HT-29 (cell line): ENCODE results near the gene ZNF445. TPM values are rescaled to one million over a fixed set of nuclear protein-coding genes. Genes with fewer than 3 reads are reported as not detected.
"Not testable (repeated sequence)": the region's sequence is repeated elsewhere in the genome, so short reads cannot be mapped to it uniquely, and the experiment has no call there.

ENCODE experiments used
- DNase-seq: peaks from one replicate; pipeline ENCODE4 v3.0.0-alpha.2; 2015; ENCODE audit warnings: low spot score
- total RNA-seq: library from RNA; depleted of rRNA; stranded (reverse); fragments of >200 nt; shearing (Covaris generic); gene quantifications from 2 replicates; pipeline ENCODE4 v1.2.3, GENCODE V29; 2014; rRNA removed

Gene ZNF445
- total RNA-seq, 1 experiment from 2014 or later, result 2.7 TPM

DNA sequence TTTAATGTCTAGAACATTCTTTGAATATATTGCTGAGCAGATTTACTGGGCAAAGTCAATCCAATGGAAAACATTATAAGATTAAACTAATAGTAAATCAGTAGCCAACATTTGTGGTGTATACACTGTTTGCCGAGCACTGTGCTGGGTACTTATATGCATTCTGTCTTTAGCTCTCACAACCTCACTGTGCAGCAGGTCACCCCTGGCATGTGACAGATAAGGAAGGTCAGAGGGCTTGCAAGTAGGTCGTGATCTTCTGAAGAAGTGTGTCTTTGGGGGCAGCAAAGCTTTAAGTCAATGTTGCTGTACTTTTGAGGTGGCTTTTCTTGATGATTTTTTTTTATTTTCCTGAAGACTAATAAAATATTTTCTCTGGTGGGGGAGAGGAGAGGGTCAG, 76.7 kb downstream of the ZNF445 start:
- DNase-seq, result no peak

DNA sequence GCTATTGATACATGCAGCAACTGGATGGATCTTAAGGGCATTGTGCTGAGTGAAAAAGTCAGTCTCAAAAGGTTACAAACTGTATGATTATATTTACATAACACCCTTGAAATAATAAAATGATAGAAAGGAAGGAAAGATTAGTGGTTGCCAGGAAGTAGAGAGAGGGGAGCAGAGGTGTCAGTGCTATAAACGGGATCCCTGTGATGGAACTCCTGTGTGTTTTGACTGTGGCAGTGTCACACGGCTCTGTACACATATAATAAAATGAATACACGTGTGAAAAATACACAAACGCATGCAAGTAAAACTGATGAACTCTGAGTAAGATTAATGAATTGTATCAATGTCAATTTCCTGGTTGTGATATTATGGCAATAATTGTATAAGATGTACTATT, 78.6 kb downstream of the ZNF445 start:
- DNase-seq, result no peak

GRCh38 chr3:44398271-44398670, 79.2 kb downstream of the ZNF445 start:
- DNase-seq, result not testable (repeated sequence)

DNA sequence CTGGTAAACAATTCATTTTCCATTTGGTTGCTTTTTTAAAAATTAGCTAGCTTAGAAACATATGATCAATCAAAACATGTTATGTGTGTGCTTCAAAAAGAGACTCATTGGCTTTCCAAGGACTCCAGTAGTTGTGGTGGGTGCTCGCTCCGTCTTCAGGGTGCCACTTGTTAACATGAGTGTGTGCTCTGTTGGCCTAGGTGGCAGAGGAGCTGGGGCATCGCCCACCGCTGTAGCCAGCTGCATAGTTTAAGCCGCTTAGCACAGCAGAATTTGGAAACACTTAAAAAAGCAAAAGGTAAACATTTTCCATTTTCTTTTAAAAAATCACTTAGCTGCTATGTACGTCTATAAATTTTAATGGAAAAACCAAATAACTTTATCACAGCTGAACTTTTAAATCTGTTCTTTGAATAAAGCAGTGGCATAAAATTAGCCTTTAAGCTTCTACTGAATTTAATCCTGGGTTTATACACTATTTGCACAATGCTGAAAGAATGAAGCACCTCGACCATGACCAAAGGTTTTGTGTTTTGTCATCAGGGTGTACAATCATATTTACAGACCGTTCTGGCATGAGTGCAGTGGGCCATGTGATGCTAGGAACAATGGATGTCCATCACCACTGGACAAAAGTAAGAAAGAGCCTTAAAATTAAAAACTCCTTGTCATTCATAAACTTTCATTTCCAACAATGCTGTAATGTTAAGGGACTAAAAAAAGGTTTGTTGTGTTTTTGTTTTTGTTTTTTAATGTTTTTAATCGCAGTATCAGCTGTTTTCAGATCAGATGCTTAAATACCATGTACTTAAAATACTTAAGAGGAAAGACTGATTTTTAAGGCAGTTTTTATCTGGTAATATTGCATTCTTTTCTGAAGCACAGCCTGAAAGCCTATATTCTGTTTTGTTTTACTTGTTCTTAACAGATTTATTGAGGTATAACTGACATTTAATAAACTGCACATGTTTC, 81.0 kb downstream of the ZNF445 start:
- DNase-seq, result no peak

DNA sequence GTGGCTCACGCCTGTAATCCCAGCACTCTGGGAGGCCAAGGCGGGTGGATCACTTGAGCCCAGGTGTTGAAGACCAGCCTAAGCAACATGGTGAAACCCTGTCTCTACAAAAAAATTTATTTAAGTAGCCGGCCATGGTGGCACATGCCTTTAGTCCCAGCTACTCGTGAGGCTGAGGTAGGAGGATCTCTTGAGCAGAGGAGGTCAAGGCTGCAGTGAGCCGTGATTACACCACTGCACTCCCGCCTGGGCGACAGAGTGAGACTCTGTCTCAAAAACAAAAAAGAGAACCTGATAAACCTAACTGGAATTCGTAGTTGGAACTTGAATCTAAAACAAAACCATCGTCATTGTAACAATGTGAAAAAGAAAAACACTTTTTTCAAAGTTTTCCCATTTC, 81.8 kb downstream of the ZNF445 start:
- DNase-seq, result no peak

- DNase-seq, result no peak
Measured at GRCh38 chr3:44392489-44392888, 85.0 kb downstream of the ZNF445 start.

DNA sequence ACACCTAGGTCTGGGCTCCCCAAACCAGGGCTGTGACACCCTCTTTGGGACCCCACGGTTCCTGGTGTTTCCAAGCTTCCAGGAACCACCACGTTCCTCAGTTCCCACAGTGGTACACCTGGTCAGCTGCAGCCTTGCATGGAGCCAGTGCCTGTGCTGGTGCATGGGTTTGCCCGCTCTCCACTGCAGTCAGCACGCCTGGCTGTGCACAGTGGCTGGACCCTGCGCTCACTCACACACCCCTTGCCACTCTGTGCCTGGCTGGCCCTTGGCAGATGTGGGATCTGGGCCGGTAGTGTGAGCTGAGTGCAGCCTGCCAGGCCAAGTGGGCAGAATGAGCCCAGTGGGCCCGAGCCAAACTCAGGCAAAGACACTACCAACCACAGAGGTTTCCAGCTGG, 90.1 kb downstream of the ZNF445 start:
- no peak for DNase-seq

Other genes starting within 250 kb of the ZNF445 start
- not detected in 2 replicates for gene TOPAZ1, start 235.8 kb downstream of the ZNF445 start, total RNA-seq
- 8.2 and 13.7 TPM in 2 replicates for gene TCAIM, start 138.9 kb downstream of the ZNF445 start, total RNA-seq
- gene ZKSCAN7, start 77.5 kb upstream of the ZNF445 start, total RNA-seq, result not detected in 2 replicates
- gene ZNF660, start 107.3 kb upstream of the ZNF445 start, total RNA-seq, result not detected in 2 replicates
- gene ZNF197, start 147.4 kb upstream of the ZNF445 start, total RNA-seq, result 2.2 and 3.7 TPM in 2 replicates
- gene ZNF35, start 171.1 kb upstream of the ZNF445 start, total RNA-seq, result 1.5 and 3.0 TPM in 2 replicates
- 0.23 and 0.79 TPM in 2 replicates for gene ZNF502, start 235.0 kb upstream of the ZNF445 start, total RNA-seq